CD14-positive monocyte (primary cell): ENCODE results near the gene PKD1L1. TPM values are rescaled to one million over a fixed set of nuclear protein-coding genes. Genes with fewer than 3 reads are reported as not detected.

Source experiments
- DNase-seq, 3 donors: peaks; one replicate each; pipeline ENCODE4 v3.0.0-alpha.2; 2011 to 2022
- H2AFZ ChIP-seq: 2 replicates; pipeline ENCODE4 v1.6.0; 2012; ENCODE audit warnings: mild to moderate bottlenecking, low read depth, low read length, inconsistent platforms; ENCODE audit not compliant: insufficient read depth, poor library complexity, severe bottlenecking
- H3K27ac ChIP-seq, 2 donors: 1 replicate in 1 of 2; 2 replicates in 1 of 2; pipeline ENCODE4 v1.5.1; 2012 to 2013; ENCODE audit warnings: low read length in 2 of 2, control low read depth in 1 of 2, inconsistent platforms in 1 of 2, low read depth in 1 of 2, mild to moderate bottlenecking in 1 of 2
- H3K27me3 ChIP-seq, 2 donors: one replicate each; pipeline versions ENCODE4 v1.6.0 to v1.6.1; 2011 to 2013; ENCODE audit warnings: low read length in 2 of 2; ENCODE audit not compliant: control insufficient read depth in 2 of 2, insufficient read depth in 2 of 2
- H3K36me3 ChIP-seq, 2 donors: replicated peaks in 1 of 2; 1 replicate in 1 of 2; 2 replicates in 1 of 2; pipeline versions ENCODE4 v1.5.1 to v1.6.1; 2012 to 2013; ENCODE audit warnings: low read length in 2 of 2, control low read depth in 1 of 2, inconsistent platforms in 1 of 2, mild to moderate bottlenecking in 1 of 2; ENCODE audit not compliant: insufficient read depth in 2 of 2, control insufficient read depth in 1 of 2
- H3K4me1 ChIP-seq, 2 donors: 1 replicate in 1 of 2; 2 replicates in 1 of 2; pipeline versions ENCODE4 v1.5.1 to v1.6.1; 2012 to 2013; ENCODE audit warnings: low read length in 2 of 2, control low read depth in 1 of 2, inconsistent platforms in 1 of 2, mild to moderate bottlenecking in 1 of 2, moderate library complexity in 1 of 2; ENCODE audit not compliant: insufficient read depth in 2 of 2, control insufficient read depth in 1 of 2
- H3K4me2 ChIP-seq: replicated peaks from 2 replicates; pipeline ENCODE3; 2012; ENCODE audit warnings: low read length, moderate library complexity, mild to moderate bottlenecking; ENCODE audit not compliant: poor library complexity, severe bottlenecking; ENCODE audit errors: extremely low read depth
- H3K4me3 ChIP-seq, 3 experiments: fragments of 200-600 bp in 1 of 3; sonication (generic) in 1 of 3; replicated peaks in 1 of 3; 1 replicate in 2 of 3; 2 replicates in 1 of 3; pipeline ENCODE4 v1.5.1; 2011 to 2013; ENCODE audit warnings: low read length in 3 of 3, mild to moderate bottlenecking in 3 of 3, control low read depth in 2 of 3, low read depth in 2 of 3, inconsistent platforms in 1 of 3, moderate library complexity in 1 of 3
- H3K79me2 ChIP-seq: 2 replicates; pipeline ENCODE4 v1.6.0; 2012; ENCODE audit warnings: mild to moderate bottlenecking, control low read depth, inconsistent platforms, low read length, moderate library complexity; ENCODE audit not compliant: insufficient read depth
- H3K9ac ChIP-seq: 2 replicates; pipeline ENCODE4 v1.6.0; 2017; ENCODE audit warnings: low read length, mild to moderate bottlenecking; ENCODE audit not compliant: insufficient read depth, poor library complexity, severe bottlenecking
- H3K9me3 ChIP-seq, 2 donors: replicated peaks in 1 of 2; 1 replicate in 1 of 2; 2 replicates in 1 of 2; pipeline versions ENCODE4 v1.5.1 to v1.6.1; 2012 to 2013; ENCODE audit warnings: low read length in 2 of 2, control low read depth in 1 of 2; ENCODE audit not compliant: control insufficient read depth in 1 of 2, insufficient read depth in 1 of 2
- H4K20me1 ChIP-seq: 2 replicates; pipeline ENCODE4 v1.6.0; 2012; ENCODE audit warnings: mild to moderate bottlenecking, low read length, control low read depth, moderate library complexity; ENCODE audit not compliant: insufficient read depth
- H3K27ac Mint-ChIP-seq, 7 donors: one replicate each; pipeline ENCODE4 v1.8.0; 2020; ENCODE audit warnings: mild to moderate bottlenecking in 7 of 7, mixed read lengths in 7 of 7, moderate library complexity in 6 of 7, inconsistent platforms in 2 of 7
- H3K27me3 Mint-ChIP-seq, 3 donors: one replicate each; pipeline ENCODE4 v1.8.0; 2021 to 2022; ENCODE audit warnings: low read depth in 3 of 3, mild to moderate bottlenecking in 3 of 3, mixed read lengths in 3 of 3, moderate library complexity in 3 of 3, inconsistent platforms in 1 of 3
- H3K36me3 Mint-ChIP-seq, 2 donors: one replicate each; pipeline ENCODE4 v1.8.0; 2020; ENCODE audit warnings: mixed read lengths in 2 of 2, inconsistent platforms in 1 of 2, mild to moderate bottlenecking in 1 of 2
- H3K4me1 Mint-ChIP-seq: one replicate; pipeline ENCODE4 v1.8.0; 2020; ENCODE audit warnings: mild to moderate bottlenecking, mixed read lengths
- H3K4me3 Mint-ChIP-seq, 2 donors: one replicate each; pipeline ENCODE4 v1.8.0; 2020; ENCODE audit warnings: mild to moderate bottlenecking in 2 of 2, mixed read lengths in 2 of 2, moderate library complexity in 1 of 2
- H3K9me3 Mint-ChIP-seq, 7 donors: one replicate each; pipeline ENCODE4 v1.8.0; 2020 to 2022; ENCODE audit warnings: mixed read lengths in 7 of 7, mild to moderate bottlenecking in 6 of 7, moderate library complexity in 6 of 7, inconsistent platforms in 2 of 7
- CTCF ChIP-seq: fragments of 200-600 bp; IDR thresholded peaks from one replicate; pipeline ENCODE4 v1.8.0; 2022; ENCODE audit warnings: antibody characterized with exemption, mild to moderate bottlenecking
- WGBS: methylation state at CpG from one replicate; pipeline ENCODE4 v1.1.5; 2013; ENCODE audit warnings: missing lambda C conversion rate; ENCODE audit not compliant: insufficient coverage; 5-methylcytosine and 5-hydroxymethylcytosine counted together
- intact Hi-C, 2 donors: fragments of 100-400 bp; cut with micrococcal nuclease; formaldehyde crosslinking; loops; one replicate each; pipeline versions ENCODE4 v1.15.0 to v1.15.1; 2023
- polyA plus RNA-seq, 3 donors: library from polyadenylated mRNA; depleted of rRNA in 1 of 3; unstranded in 2 of 3; stranded (reverse) in 1 of 3; fragments of 300-500 nt in 2 of 3; fragments of >200 nt in 1 of 3; fragmentation: Illumina TruSeq in 2 of 3; gene quantifications; 1 replicate in 2 of 3; 2 replicates in 1 of 3; pipeline ENCODE4 v1.2.3, GENCODE V29; 2012 to 2021

PKD1L1 gene
- polyA plus RNA-seq, 3 donors = 0.19 TPM; not detected in 2

DNA sequence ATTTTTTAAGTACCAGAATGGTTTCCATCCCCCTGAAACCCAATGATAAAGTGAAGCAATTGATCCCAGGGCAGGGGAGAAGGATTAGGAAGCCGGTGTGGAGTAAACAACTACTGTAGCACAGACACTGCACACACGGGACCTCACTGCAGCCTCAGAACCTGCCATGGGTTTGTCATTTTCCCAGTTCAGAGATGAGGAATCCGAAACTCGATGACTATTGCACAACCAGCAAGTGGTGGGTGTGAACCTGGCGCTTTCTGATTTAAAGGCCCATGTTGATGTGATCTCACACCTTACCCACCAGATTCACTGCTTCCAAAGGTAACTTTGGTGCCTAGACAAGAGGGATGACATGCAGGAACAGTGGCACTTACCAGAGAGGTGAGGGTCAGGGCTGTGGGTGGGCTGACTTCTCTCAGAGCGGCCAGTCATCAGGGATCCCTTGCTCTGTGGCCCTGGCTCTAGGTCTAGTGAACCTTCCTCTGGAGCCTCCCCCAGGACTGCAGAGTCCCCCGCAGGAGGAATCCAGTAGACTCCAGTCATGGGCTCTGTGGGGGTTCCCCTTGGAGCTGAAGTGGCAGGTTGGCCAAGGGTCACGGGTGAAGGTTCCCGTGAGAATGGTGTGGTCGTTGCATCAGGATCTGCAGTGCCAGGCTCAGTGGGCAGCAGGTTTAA is 62.8 kb downstream of the PKD1L1 start:
- Histone ChIP-seq H3K9me3 (no peaks in the 10 kb centered on the region), H3K4me3 (no peak overlapping the region), H3K4me2 (no peak overlapping the region), H4K20me1 (no peaks in the 10 kb centered on the region), H3K27ac (no peak overlapping the region), H2AFZ (no peak overlapping the region), H3K79me2 (no peaks in the 10 kb centered on the region), H3K27me3 (no peaks in the 10 kb centered on the region), H3K9ac (no peak overlapping the region), H3K36me3 (no peaks in the 10 kb centered on the region), H3K4me1 (no peaks in the 10 kb centered on the region)
- WGBS = 98% methylated on average over 5 of the region's 10 CpGs
- DNase-seq = no peak
- Mint-ChIP-seq H3K27me3 (peaks cover 0 to 3% (median 2%) of the 10 kb centered on the region in 3 donors), H3K27ac (no peak overlapping the region), H3K9me3 (no peaks in the 10 kb centered on the region), H3K4me1 (no peaks in the 10 kb centered on the region), H3K36me3 (no peaks in the 10 kb centered on the region), H3K4me3 (no peak overlapping the region)
- intact Hi-C loops = no loop called here
- TF ChIP-seq CTCF = no peak

DNA sequence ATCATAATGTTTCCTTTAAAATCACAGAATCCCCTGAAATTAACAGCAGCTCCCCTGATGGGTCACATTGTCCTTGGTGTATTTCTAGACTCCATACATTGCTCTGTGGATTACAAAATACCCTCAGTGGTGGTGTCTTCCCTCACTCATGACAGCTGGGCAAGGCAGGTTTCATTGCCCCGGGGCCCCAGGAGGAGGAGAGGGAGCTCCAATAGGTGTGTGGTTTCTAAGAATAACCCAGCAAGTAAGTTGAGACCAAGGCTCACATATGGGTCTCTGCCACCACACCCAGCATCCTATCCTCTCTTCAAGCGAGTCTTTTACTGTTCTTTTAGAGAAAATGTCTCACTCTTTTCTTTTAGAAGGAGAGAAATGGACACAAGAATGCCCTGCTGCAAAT is 63.6 kb downstream of the PKD1L1 start:
- Histone ChIP-seq H3K4me2 (no peak overlapping the region), H3K4me3 (no peak overlapping the region), H4K20me1 (no peaks in the 10 kb centered on the region), H3K27ac (no peak overlapping the region), H3K9ac (no peak overlapping the region), H3K36me3 (no peaks in the 10 kb centered on the region), H3K79me2 (no peaks in the 10 kb centered on the region), H2AFZ (no peak overlapping the region), H3K4me1 (no peaks in the 10 kb centered on the region), H3K9me3 (no peaks in the 10 kb centered on the region), H3K27me3 (no peaks in the 10 kb centered on the region)
- DNase-seq = no peak
- Mint-ChIP-seq H3K9me3 (no peaks in the 10 kb centered on the region), H3K27ac (no peak overlapping the region), H3K27me3 (peaks cover 0 to 3% (median 2%) of the 10 kb centered on the region in 3 donors), H3K4me3 (no peak overlapping the region), H3K36me3 (no peaks in the 10 kb centered on the region), H3K4me1 (no peaks in the 10 kb centered on the region)
- no peak for TF ChIP-seq CTCF
- no CpG with 5 or more reads among the region's 2 CpGs for WGBS
- intact Hi-C loops = no loop called here
